Measurements from ENCODE around the gene TSEN54. TPM values are rescaled to one million over a fixed set of nuclear protein-coding genes. Genes with fewer than 3 reads are reported as not detected.

TSEN54 gene
- total RNA-seq, 1 donor = 12.1 TPM

DNA sequence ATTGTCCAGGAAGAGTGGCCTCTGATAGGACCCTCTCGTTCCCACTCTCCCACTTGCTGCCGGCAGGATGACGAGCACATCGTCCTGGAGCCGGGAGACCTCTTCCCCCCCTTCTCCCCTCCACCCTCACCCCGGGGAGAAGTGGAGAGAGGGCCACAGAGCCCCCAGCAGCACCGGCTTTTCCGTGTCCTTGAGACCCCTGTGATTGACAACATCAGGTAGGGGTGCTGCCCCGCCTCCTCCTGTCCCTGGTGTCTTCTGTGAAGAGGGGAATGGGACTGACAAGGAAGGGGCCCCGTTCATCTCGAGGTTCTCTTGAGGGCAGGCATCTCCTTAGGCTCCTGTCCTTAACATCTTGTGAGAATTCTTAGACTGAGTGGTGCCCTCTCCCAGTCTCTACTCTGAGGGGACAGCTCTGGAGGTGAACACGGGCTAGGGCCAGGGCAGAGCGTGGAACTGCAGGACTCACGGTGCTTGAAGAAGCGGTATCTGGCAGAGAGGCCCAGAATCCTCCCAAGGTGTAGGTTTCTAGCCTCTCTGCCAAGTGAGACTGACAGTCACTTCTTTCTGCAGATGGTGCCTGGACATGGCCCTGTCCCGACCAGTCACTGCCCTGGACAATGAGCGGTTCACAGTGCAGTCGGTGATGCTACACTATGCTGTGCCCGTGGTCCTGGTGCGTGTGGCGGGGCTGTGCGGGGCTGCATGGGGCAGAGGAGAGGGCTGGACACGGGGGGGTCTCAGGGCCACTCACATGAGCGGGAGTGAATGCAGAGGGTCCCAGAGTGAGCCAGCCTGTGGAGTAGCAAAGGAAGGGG, 27.4 kb upstream of the TSEN54 start:
- DNase-seq (ENCODE audit: low read depth) = no peak
- TF ChIP-seq, protein P1, sequence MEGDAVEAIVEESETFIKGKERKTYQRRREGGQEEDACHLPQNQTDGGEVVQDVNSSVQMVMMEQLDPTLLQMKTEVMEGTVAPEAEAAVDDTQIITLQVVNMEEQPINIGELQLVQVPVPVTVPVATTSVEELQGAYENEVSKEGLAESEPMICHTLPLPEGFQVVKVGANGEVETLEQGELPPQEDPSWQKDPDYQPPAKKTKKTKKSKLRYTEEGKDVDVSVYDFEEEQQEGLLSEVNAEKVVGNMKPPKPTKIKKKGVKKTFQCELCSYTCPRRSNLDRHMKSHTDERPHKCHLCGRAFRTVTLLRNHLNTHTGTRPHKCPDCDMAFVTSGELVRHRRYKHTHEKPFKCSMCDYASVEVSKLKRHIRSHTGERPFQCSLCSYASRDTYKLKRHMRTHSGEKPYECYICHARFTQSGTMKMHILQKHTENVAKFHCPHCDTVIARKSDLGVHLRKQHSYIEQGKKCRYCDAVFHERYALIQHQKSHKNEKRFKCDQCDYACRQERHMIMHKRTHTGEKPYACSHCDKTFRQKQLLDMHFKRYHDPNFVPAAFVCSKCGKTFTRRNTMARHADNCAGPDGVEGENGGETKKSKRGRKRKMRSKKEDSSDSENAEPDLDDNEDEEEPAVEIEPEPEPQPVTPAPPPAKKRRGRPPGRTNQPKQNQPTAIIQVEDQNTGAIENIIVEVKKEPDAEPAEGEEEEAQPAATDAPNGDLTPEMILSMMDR (IDR thresholded peaks at IDR 0.05; ENCODE audit: insufficient read depth, low read depth, low read length) = no peak
- no peak overlapping the region for H3K4me3 ChIP-seq (ENCODE audit: low read depth, low read length)

DNA sequence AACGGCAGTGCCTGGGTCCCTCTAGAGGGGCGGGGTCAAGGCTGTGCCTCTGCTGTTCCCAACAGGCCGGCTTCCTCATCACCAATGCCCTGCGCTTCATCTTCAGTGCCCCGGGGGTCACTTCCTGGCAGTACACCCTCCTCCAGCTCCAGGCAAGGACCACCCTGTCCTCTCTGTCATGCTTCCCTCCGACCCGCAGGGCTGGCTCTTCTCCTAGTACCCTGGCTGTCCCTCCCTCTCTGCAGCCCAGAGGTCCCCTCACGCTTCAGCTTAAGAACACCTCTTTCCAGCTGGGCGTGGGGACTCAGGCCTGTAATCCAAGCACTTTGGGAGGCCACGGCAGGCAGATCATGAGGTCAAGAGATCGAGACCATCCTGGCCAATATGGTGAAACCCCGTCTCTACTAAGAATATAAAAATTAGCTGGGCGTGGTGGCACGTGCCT, 26.8 kb upstream of the TSEN54 start:
- no peak overlapping the region for H3K4me3 ChIP-seq (ENCODE audit: low read depth, low read length)
- no peak for DNase-seq (ENCODE audit: low read depth)
- TF ChIP-seq, protein P1 (IDR thresholded peaks at IDR 0.05; ENCODE audit: insufficient read depth, low read depth, low read length) = no peak

DNA sequence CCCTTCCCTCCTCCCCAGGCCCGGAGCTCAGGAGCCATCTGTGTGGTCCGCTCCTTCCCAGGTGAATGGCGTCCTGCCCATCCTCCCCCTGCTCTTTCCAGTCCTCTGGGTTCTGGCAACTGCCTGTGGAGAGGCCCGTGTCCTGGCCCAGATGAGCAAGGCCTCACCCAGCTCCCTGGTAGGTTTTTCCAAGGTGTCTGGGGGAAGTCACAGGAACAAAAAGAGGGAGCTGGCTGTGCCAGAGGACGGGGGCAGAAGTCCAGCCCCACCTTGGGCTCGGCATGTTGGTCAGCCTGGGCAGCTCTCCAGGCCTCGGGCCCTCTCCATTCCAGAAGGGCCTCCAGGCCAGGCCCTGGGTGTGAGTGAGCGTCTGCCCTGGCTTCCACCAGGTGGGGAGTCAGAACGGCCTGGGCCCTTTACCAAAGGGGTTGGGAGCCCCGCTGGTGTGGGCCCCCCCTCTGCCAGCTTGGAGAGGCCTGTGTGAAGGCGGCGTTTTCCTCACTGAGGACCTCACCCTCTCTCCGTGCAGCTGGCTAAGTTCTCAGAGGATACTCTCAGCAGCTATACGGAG, 26.1 kb upstream of the TSEN54 start:
- DNase-seq (ENCODE audit: low read depth) = no peak
- TF ChIP-seq, protein P1 (IDR thresholded peaks at IDR 0.05; ENCODE audit: insufficient read depth, low read depth, low read length) = no peak
- H3K4me3 ChIP-seq (ENCODE audit: low read depth, low read length) = no peak overlapping the region

DNA sequence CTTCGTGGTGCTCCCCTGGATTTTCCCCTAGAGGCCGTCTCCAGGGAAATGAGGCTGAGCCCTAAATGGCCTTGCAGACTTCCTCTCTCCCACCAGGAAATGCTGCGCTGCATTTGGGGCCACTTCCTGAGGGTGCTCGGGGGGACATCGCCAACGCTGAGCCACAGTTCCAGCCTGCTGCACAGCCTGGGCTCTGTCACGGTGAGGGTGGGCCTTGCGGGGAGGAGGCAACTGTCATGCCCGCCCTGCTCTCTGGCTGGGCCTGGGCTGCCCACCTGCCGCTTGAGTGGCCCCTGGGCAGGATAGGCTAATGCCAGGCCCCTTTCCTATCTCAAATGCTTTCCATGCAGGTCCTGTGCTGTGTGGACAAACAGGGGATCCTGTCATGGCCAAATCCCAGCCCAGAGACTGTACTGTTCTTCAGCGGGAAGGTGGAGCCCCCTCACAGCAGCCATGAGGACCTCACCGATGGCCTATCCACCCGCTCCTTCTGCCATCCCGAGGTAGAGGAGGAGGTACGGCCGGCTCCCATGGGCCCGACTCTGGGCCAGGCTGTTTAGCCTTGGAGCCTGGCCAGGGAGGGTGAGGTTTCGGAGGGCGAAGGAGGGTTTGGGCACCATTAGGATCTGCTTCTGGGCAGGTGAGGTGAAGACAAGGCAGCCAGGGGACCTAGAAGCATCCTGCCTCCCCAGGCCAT, 25.2 kb upstream of the TSEN54 start:
- DNase-seq (ENCODE audit: low read depth) = no peak
- TF ChIP-seq, protein P1 (IDR thresholded peaks at IDR 0.05; ENCODE audit: insufficient read depth, low read depth, low read length) = no peak
- H3K4me3 ChIP-seq (ENCODE audit: low read depth, low read length) = no peak overlapping the region

DNA sequence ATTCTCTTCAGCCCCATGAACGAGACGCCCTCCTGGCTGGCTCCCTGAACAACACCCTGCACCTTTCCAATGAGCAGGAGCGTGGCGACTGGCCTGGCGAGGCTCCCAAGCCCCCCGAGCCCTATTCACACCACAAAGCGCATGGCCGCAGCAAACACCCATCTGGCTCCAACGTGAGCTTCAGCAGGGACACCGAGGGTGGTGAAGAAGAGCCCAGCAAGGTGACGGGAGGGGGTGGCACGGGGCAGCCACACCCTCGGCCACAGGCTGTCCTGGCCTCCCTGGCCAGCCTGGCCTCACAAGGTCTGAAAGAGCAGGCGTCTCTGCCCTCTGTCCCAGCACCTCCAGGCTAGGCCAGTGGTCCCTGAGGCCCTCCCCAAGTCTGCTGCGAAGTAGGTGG, 24.6 kb upstream of the TSEN54 start:
- H3K4me3 ChIP-seq (ENCODE audit: low read depth, low read length) = no peak overlapping the region
- TF ChIP-seq, protein P1 (IDR thresholded peaks at IDR 0.05; ENCODE audit: insufficient read depth, low read depth, low read length) = no peak
- no peak for DNase-seq (ENCODE audit: low read depth)

DNA sequence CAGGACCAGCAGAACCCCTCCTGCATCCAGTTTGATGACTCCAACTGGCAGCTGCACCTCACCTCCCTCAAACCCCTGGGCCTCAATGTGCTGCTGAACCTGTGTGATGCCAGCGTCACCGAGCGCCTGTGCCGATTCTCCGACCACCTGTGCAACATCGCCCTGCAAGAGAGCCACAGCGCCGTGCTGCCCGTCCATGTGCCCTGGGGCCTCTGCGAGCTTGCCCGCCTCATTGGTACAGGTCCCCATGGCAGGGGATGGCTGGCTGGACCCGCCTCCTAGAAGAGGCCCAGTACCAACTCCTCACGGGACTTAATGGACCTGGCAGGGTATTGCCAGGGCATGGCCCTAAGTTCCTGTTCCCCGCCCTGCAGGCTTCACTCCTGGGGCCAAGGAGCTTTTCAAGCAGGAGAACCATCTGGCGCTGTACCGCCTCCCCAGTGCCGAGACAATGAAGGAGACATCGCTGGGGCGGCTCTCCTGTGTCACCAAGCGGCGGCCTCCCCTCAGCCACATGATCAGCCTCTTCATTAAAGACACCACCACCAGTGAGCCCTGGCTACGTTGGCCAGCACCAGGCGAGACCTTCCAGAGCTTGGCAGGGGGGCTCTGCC, 23.7 kb upstream of the TSEN54 start:
- no peak for DNase-seq (ENCODE audit: low read depth)
- H3K4me3 ChIP-seq (ENCODE audit: low read depth, low read length) = no peak overlapping the region
- TF ChIP-seq, protein P1 (IDR thresholded peaks at IDR 0.05; ENCODE audit: insufficient read depth, low read depth, low read length) = no peak

All from fibroblast of villous mesenchyme (primary cell).